Subcutaneous adipose tissue (tissue), 4 donors: ENCODE data around the gene NDUFS7. TPM values are rescaled to one million over a fixed set of nuclear protein-coding genes. Genes with fewer than 3 reads are reported as not detected.

Experiments used
- CTCF ChIP-seq: fragments of 450-650 bp; IDR thresholded peaks from one replicate; pipeline ENCODE4 v1.5.1; 2016; ENCODE audit warnings: low read depth, mild to moderate bottlenecking, control low read depth, antibody characterized with exemption, moderate library complexity
- total RNA-seq, 4 donors: library from RNA; depleted of rRNA; stranded (reverse); fragments of >200 nt; gene quantifications; one replicate each; pipeline ENCODE4 v1.1.0, GENCODE V29; 2016

Gene NDUFS7
- total RNA-seq, 4 donors from 2014 or later: 38.5 to 105 (median 95.6) TPM

- TF ChIP-seq CTCF: no peak
Measured at GRCh38 chr19:1429750-1430149, 46.0 kb downstream of the NDUFS7 start.

- TF ChIP-seq CTCF: no peak
Measured at GRCh38 chr19:1430246-1430645, 46.5 kb downstream of the NDUFS7 start.

- no peak for TF ChIP-seq CTCF
Measured at GRCh38 chr19:1431759-1432506, 48.2 kb downstream of the NDUFS7 start.

GRCh38 chr19:1432507-1432887, 48.8 kb downstream of the NDUFS7 start:
- TF ChIP-seq CTCF: no peak

- no peak for TF ChIP-seq CTCF
Measured at GRCh38 chr19:1433119-1434039, 49.7 kb downstream of the NDUFS7 start.

GRCh38 chr19:1434040-1434366, 50.3 kb downstream of the NDUFS7 start:
- no peak for TF ChIP-seq CTCF

GRCh38 chr19:1434577-1435060, 50.9 kb downstream of the NDUFS7 start:
- no peak for TF ChIP-seq CTCF
